Measurements from ENCODE around the gene UQCRQ. TPM values are rescaled to one million over a fixed set of nuclear protein-coding genes. Genes with fewer than 3 reads are reported as not detected.
A peak's percentile ranks its signal among the peaks of the same experiment; 100 is the strongest.

Gene UQCRQ
- total and polyA plus RNA-seq, 9 of the 15 experiments (the other 6 are each of a cell fraction or from before 2014, with no cell fraction given): 235 to 2,421 (median 883) TPM

DNA sequence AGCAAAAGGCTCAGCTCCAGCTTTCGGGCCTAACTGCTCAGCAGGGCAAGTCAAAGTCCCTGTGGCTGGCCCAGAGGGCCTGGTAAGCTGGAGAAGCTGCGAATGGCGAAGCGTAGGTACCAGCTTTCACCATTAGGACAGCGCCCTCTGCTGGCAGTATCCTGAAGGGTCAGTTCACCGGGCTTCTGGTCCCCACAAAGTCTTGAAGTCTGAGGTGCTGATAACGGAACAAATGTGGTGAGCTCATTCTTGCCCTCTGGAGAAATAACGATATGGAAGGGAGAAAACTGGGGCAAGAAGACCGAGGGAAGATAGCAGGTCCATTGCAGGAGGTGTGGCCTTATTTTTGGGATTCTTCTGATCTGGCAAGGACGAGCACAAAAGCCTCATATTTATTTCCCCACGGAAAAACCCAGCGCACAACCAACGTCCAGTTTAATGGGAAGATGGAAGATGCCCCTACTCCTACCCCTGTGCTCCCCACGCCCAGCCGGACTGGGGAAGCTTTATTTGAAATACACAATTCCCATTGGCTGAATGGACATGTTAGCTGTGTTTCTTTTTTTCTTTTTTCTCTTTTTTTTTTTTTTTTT lies 46.2 kb upstream of the UQCRQ start (continued):
- TF ChIP-seq ZKSCAN8 (CRISPR knock-in tag; IDR thresholded peaks at IDR 0.05): no peak
- no peak for TF ChIP-seq MEF2A (IDR thresholded peaks at IDR 0.05; ENCODE audit: control insufficient read depth, low read depth, low read length)
- TF ChIP-seq ZBTB9 (CRISPR knock-in tag; IDR thresholded peaks at IDR 0.05): no peak
- no peak for TF ChIP-seq ZNF3 (CRISPR knock-in tag; IDR thresholded peaks at IDR 0.05)
- no peak for TF ChIP-seq RBM15 (IDR thresholded peaks at IDR 0.05; ENCODE audit: insufficient read depth, low read length)
- no peak for TF ChIP-seq ZNF146 (CRISPR knock-in tag; IDR thresholded peaks at IDR 0.05; ENCODE audit: unreplicated experiment)
- TF ChIP-seq HNRNPUL1 (IDR thresholded peaks at IDR 0.05; ENCODE audit: low read length): 0 out of 2 replicates have a peak, but pooled peaks have one; percentile 53
- TF ChIP-seq PTBP1 (IDR thresholded peaks at IDR 0.05; ENCODE audit: low read depth, low read length): no peak
- TF ChIP-seq CBX3 (IDR thresholded peaks at IDR 0.05; ENCODE audit: borderline replicate concordance in 1 of 2, low read length in 2 of 2): peak in 1 of 2 experiments; percentile 67; a peak in 1 of 3 replicates
- TF ChIP-seq SRSF7 (optimal IDR thresholded peaks at IDR 0.05; ENCODE audit: low read depth, low read length): no peak
- TF ChIP-seq ZNF324 (CRISPR knock-in tag; IDR thresholded peaks at IDR 0.05): no peak
- no peak for TF ChIP-seq MAFK (IDR thresholded peaks at IDR 0.05; ENCODE audit: low read length)
